ENCODE measurements around the gene RPF1. TPM values are rescaled to one million over a fixed set of nuclear protein-coding genes. Genes with fewer than 3 reads are reported as not detected.
A peak's percentile ranks its signal among the peaks of the same experiment; 100 is the strongest.

Gene RPF1
- total and polyA plus RNA-seq, 7 donors: 29.2 to 75.5 (median 38.5) TPM

DNA sequence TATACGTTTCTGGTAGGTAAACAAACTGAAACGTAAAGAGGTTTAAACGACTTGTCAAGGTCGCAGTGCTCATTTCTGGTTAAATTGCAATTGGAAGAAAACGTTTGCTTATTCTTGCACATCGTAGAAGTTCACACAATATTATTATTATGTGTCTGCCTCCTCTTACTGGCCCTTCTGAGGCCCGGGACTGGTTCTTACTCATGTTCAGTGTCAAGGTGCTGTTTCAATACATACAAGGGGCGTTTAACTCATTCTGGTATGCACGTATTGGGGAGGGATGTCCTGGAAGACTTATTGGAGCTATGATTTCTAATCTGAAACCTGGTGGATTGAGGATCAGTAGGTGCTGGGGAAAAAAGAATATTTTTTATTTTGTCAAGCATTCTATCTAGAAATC is 932 bp downstream of the RPF1 start:
- ATAC-seq (no peak), DNase-seq (no peak)
- Histone ChIP-seq H3K9me3 (no peaks in the 10 kb centered on the region), H3K27ac (peak overlapping the region; percentile 92), H3K27me3 (ENCODE audit: insufficient read depth in 3 of 3, low read length in 2 of 3) (peaks cover 0 to 18% (median 0%) of the 10 kb centered on the region in 3 donors), H3K4me1 (peaks cover 27% of the 10 kb centered on the region), H3K4me3 (peak overlapping the region; percentile 83), H3K36me3 (ENCODE audit: insufficient read depth in 1 of 2, low read depth in 1 of 2) (peaks cover 0 to 36% of the 10 kb centered on the region in 2 donors)
- 3 to 4% (median 4%) methylated on average over 9 of the region's 9 CpGs for WGBS, 3 donors
- TF ChIP-seq, protein P1, sequence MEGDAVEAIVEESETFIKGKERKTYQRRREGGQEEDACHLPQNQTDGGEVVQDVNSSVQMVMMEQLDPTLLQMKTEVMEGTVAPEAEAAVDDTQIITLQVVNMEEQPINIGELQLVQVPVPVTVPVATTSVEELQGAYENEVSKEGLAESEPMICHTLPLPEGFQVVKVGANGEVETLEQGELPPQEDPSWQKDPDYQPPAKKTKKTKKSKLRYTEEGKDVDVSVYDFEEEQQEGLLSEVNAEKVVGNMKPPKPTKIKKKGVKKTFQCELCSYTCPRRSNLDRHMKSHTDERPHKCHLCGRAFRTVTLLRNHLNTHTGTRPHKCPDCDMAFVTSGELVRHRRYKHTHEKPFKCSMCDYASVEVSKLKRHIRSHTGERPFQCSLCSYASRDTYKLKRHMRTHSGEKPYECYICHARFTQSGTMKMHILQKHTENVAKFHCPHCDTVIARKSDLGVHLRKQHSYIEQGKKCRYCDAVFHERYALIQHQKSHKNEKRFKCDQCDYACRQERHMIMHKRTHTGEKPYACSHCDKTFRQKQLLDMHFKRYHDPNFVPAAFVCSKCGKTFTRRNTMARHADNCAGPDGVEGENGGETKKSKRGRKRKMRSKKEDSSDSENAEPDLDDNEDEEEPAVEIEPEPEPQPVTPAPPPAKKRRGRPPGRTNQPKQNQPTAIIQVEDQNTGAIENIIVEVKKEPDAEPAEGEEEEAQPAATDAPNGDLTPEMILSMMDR (IDR thresholded peaks at IDR 0.05): no peak
- intact Hi-C loops (cut with DNase I): loop anchor here in 1 of 2 donors (2.0 kb wide), 1 partner anchor 27 kb away; the partner anchor contains the start of genes GNG5 and SPATA1

DNA sequence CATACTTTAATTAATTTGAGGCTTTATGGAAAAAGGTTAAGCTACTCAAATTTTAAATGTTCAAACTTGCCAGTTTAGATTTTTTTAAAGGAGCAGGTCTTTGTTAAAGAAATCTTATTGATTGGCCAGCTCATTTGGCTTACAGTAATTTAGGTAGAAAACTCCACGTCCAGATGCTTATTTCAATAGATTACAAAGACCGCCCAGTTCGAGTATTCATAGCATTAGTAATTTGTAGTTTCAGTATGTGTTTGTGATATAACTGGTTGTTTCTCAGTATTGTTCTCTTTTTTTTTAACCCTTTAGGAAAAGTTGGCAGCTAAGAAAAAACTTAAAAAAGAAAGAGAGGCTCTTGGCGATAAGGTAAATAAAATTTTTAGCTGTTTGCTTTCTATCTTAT is 1.6 kb downstream of the RPF1 start:
- peaks cover 0 to 12% (median 0%) of the 10 kb centered on the region in 3 donors for H3K27me3 ChIP-seq (ENCODE audit: insufficient read depth in 3 of 3, low read length in 2 of 3)
- peaks cover 0 to 42% of the 10 kb centered on the region in 2 donors for H3K36me3 ChIP-seq (ENCODE audit: insufficient read depth in 1 of 2, low read depth in 1 of 2)
- H3K27ac ChIP-seq: no peak overlapping the region
- TF ChIP-seq, protein P1 (IDR thresholded peaks at IDR 0.05): no peak
- DNase-seq: no peak
- 85 to 86% (median 85%) methylated on average over 4 of the region's 4 CpGs for WGBS, 3 donors
- ATAC-seq: no peak
- no peaks in the 10 kb centered on the region for H3K9me3 ChIP-seq
- intact Hi-C loops (cut with DNase I): no loop called here
- peak overlapping the region; percentile 83 for H3K4me3 ChIP-seq
- H3K4me1 ChIP-seq: peaks cover 27% of the 10 kb centered on the region

DNA sequence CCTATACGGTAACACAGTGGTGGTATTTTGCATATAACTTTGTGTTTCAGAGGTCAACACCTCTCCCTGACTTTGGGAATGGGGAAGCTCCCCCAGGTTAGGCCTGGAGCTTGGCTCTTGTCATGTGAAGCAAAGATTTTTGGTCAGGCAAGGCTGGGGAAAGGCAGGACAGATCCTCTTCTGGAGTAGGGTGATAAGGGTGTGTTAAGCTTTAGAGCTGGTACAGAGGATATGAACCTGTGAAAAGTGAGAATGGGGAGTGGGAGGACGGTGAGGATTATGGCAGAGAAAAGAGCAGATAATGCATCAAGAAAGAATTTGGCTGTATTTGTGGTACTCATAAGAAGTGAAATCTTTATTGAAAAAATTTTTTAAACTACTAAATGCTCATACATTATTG is 2.3 kb downstream of the RPF1 start:
- peaks cover 0 to 11% (median 0%) of the 10 kb centered on the region in 3 donors for H3K27me3 ChIP-seq (ENCODE audit: insufficient read depth in 3 of 3, low read length in 2 of 3)
- H3K36me3 ChIP-seq (ENCODE audit: insufficient read depth in 1 of 2, low read depth in 1 of 2): peaks cover 0 to 46% of the 10 kb centered on the region in 2 donors
- intact Hi-C loops (cut with DNase I): no loop called here
- TF ChIP-seq, protein P1 (IDR thresholded peaks at IDR 0.05): no peak
- H3K4me3 ChIP-seq: no peak overlapping the region
- ATAC-seq (no peak), DNase-seq (no peak)
- 89 to 90% (median 90%) methylated on average over 2 of the region's 2 CpGs for WGBS, 3 donors
- H3K27ac ChIP-seq: no peak overlapping the region
- H3K9me3 ChIP-seq: no peaks in the 10 kb centered on the region
- peaks cover 27% of the 10 kb centered on the region for H3K4me1 ChIP-seq

DNA sequence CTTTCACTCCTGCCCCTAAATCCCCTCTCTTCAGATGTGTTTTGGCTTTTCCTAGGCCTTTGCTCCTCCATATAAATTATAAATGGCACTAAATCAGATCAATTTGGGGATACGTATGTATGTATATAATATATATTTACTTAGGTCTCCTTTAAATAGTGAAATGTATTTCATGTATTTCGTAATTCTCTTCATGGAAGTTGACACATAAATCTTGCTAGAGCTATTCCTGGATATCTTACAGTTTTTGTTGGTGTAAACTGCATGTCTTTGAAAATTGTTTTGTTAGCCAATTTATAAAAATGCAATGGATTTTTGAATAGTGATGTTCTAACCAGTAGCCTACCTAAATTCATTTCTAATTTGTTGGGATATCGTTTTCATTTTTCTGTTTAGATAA is 9.0 kb downstream of the RPF1 start:
- Histone ChIP-seq H3K4me1 (no peaks in the 10 kb centered on the region), H3K27me3 (ENCODE audit: insufficient read depth in 3 of 3, low read length in 2 of 3) (no peaks in the 10 kb centered on the region), H3K4me3 (no peak overlapping the region), H3K9me3 (no peaks in the 10 kb centered on the region), H3K27ac (no peak overlapping the region), H3K36me3 (ENCODE audit: insufficient read depth in 1 of 2, low read depth in 1 of 2) (peaks cover 5 to 75% of the 10 kb centered on the region in 2 donors)
- DNase-seq: no peak
- intact Hi-C loops (cut with DNase I): no loop called here
- TF ChIP-seq, protein P1 (IDR thresholded peaks at IDR 0.05): no peak
- 63 to 97% (median 80%) methylated on average over 3 of the region's 3 CpGs for WGBS, 3 donors
- no peak for ATAC-seq

DNA sequence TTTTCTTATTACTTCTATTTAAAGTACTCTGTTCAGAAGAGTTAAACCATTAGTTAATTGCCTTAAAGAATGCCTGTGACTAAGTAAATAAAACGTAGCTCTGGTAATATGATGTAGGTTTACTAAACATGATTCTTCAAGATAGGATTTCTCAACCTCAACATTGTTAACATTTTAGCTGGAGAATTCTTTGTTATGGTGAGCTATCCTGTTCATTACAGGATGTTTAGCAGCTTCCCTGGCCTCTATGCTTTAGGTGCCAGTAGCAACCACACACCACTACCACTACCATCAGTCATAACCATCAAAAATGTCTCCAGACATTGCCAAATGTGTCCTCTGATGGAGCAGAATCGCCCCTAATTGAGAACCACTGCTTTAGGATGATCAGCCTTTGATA is 10.7 kb downstream of the RPF1 start:
- DNase-seq (no peak), ATAC-seq (no peak)
- no peaks in the 10 kb centered on the region for H3K27me3 ChIP-seq (ENCODE audit: insufficient read depth in 3 of 3, low read length in 2 of 3)
- intact Hi-C loops (cut with DNase I): no loop called here
- no peaks in the 10 kb centered on the region for H3K4me1 ChIP-seq
- TF ChIP-seq, protein P1 (IDR thresholded peaks at IDR 0.05): no peak
- H3K9me3 ChIP-seq: no peaks in the 10 kb centered on the region
- H3K27ac ChIP-seq: no peak overlapping the region
- H3K4me3 ChIP-seq: no peak overlapping the region
- 84 to 93% (median 84%) methylated on average over 2 of the region's 2 CpGs for WGBS, 3 donors
- H3K36me3 ChIP-seq (ENCODE audit: insufficient read depth in 1 of 2, low read depth in 1 of 2): peaks cover 5 to 75% of the 10 kb centered on the region in 2 donors

All from psoas muscle (tissue), 8 donors.